Right forelimb (tissue), 1 donor: Measurements from ENCODE around the gene ADAMTS2.

Experiments
- DNase-seq: peaks from one replicate; pipeline ENCODE4 v3.0.0-alpha.2; 2018

Gene ADAMTS2

GRCh38 chr5:179371681-179372680, 26.7 kb upstream of the ADAMTS2 start:
- DNase-seq = peak; percentile 26

- peak; percentile 1 for DNase-seq
Measured at GRCh38 chr5:179371121-179371510, 25.9 kb upstream of the ADAMTS2 start.

GRCh38 chr5:179370490-179371120, 25.3 kb upstream of the ADAMTS2 start:
- DNase-seq = no peak

- no peak for DNase-seq
Measured at GRCh38 chr5:179369530-179369884, 24.2 kb upstream of the ADAMTS2 start.

- DNase-seq = no peak
Measured at GRCh38 chr5:179368806-179369529, 23.7 kb upstream of the ADAMTS2 start.

GRCh38 chr5:179368126-179368805, 23.0 kb upstream of the ADAMTS2 start:
- DNase-seq = no peak

- no peak for DNase-seq
Measured at GRCh38 chr5:179367491-179367890, 22.2 kb upstream of the ADAMTS2 start.

GRCh38 chr5:179362355-179362754, 17.1 kb upstream of the ADAMTS2 start:
- no peak for DNase-seq

GRCh38 chr5:179361037-179361603, 15.9 kb upstream of the ADAMTS2 start:
- no peak for DNase-seq

- no peak for DNase-seq
Measured at GRCh38 chr5:179357031-179357430, 11.8 kb upstream of the ADAMTS2 start.

GRCh38 chr5:179355976-179356974, 11.0 kb upstream of the ADAMTS2 start:
- no peak for DNase-seq

- DNase-seq = no peak
Measured at GRCh38 chr5:179354305-179354882, 9.1 kb upstream of the ADAMTS2 start.

- no peak for DNase-seq
Measured at GRCh38 chr5:179348843-179349242, 3.6 kb upstream of the ADAMTS2 start.

GRCh38 chr5:179348011-179348530, 2.8 kb upstream of the ADAMTS2 start:
- no peak for DNase-seq

- DNase-seq = no peak
Measured at GRCh38 chr5:179347581-179347980, 2.3 kb upstream of the ADAMTS2 start.

GRCh38 chr5:179346875-179347274, 1.6 kb upstream of the ADAMTS2 start:
- DNase-seq = no peak

- DNase-seq = no peak
Measured at GRCh38 chr5:179346401-179346800, 1.1 kb upstream of the ADAMTS2 start.

GRCh38 chr5:179345183-179345432, 153 bp downstream of the ADAMTS2 start:
- DNase-seq = no peak

GRCh38 chr5:179344431-179345182, 654 bp downstream of the ADAMTS2 start:
- no peak for DNase-seq
